ENCODE results near the gene PNPO. TPM values are rescaled to one million over a fixed set of nuclear protein-coding genes. Genes with fewer than 3 reads are reported as not detected.

Gene PNPO
- total RNA-seq, 2 experiments from 2014 or later = 14.7 to 33.8 TPM

- Histone ChIP-seq H2AFZ (ENCODE audit: low read length) (no peak overlapping the region), H3K4me1 (ENCODE audit: insufficient read depth, low read length, poor library complexity, severe bottlenecking) (no peaks in the 10 kb centered on the region), H3K4me3 (ENCODE audit: low read depth, low read length, poor library complexity, severe bottlenecking) (no peak overlapping the region), H3K27ac (ENCODE audit: low read depth, low read length, poor library complexity, severe bottlenecking) (no peak overlapping the region), H3K4me2 (ENCODE audit: low read length) (no peak overlapping the region), H4K20me1 (ENCODE audit: insufficient read depth, low read length) (no peaks in the 10 kb centered on the region), H3K9me3 (ENCODE audit: low read length) (no peaks in the 10 kb centered on the region), H3K36me3 (ENCODE audit: insufficient read depth, low read length) (peaks cover 80% of the 10 kb centered on the region), H3K79me2 (ENCODE audit: insufficient read depth, low read depth, low read length) (no peaks in the 10 kb centered on the region), H3K9me2 (ENCODE audit: insufficient read depth, low read length) (no peaks in the 10 kb centered on the region)
- POLR2A ChIA-PET = no interaction called here
- CTCF ChIA-PET (ENCODE audit: unreplicated experiment) = no interaction called here
- DNase-seq (ENCODE audit: low spot score) = no peak
- intact Hi-C loops (cut with micrococcal nuclease; ENCODE audit: unreplicated experiment) = no loop called here
- BruUV-seq (replicated peaks) = no TSS peak
- TF ChIP-seq CTCF (conservative IDR thresholded peaks at IDR 0.05; ENCODE audit: low read length) = no peak
- TF ChIP-seq EZH2phosphoT487 (IDR thresholded peaks at IDR 0.05; ENCODE audit: borderline replicate concordance, low read depth, low read length) = no peak
These were observed 40.8 kb downstream of the PNPO start for GRCh38 chr17:47982091-47982617.

GRCh38 chr17:47982645-47983390 lies 41.4 kb downstream of the PNPO start:
- no peak overlapping the region for H3K4me3 ChIP-seq (ENCODE audit: low read depth, low read length, poor library complexity, severe bottlenecking)
- no peaks in the 10 kb centered on the region for H3K4me1 ChIP-seq (ENCODE audit: insufficient read depth, low read length, poor library complexity, severe bottlenecking)
- no peaks in the 10 kb centered on the region for H4K20me1 ChIP-seq (ENCODE audit: insufficient read depth, low read length)
- ChIA-PET POLR2A (no interaction called here), CTCF (ENCODE audit: unreplicated experiment) (interaction anchor here (1.1 kb wide), 1 partner anchor 12 kb away, joined by 4 read pairs; the partner anchor contains the start of gene CDK5RAP3)
- H2AFZ ChIP-seq (ENCODE audit: low read length) = no peak overlapping the region
- no TSS peak for BruUV-seq (replicated peaks)
- no peaks in the 10 kb centered on the region for H3K9me2 ChIP-seq (ENCODE audit: insufficient read depth, low read length)
- DNase-seq (ENCODE audit: low spot score) = no peak
- no peaks in the 10 kb centered on the region for H3K79me2 ChIP-seq (ENCODE audit: insufficient read depth, low read depth, low read length)
- intact Hi-C loops (cut with micrococcal nuclease; ENCODE audit: unreplicated experiment) = no loop called here
- peaks cover 75% of the 10 kb centered on the region for H3K36me3 ChIP-seq (ENCODE audit: insufficient read depth, low read length)
- TF ChIP-seq EZH2phosphoT487 (IDR thresholded peaks at IDR 0.05; ENCODE audit: borderline replicate concordance, low read depth, low read length) (no peak), CTCF (conservative IDR thresholded peaks at IDR 0.05; ENCODE audit: low read length) (no peak)
- H3K27ac ChIP-seq (ENCODE audit: low read depth, low read length, poor library complexity, severe bottlenecking) = no peak overlapping the region
- no peaks in the 10 kb centered on the region for H3K9me3 ChIP-seq (ENCODE audit: low read length)
- no peak overlapping the region for H3K4me2 ChIP-seq (ENCODE audit: low read length)

All from OCI-LY7 (cell line).